Osteoblast (primary cell): Measurements from ENCODE around the gene SERPINA1. TPM values are rescaled to one million over a fixed set of nuclear protein-coding genes. Genes with fewer than 3 reads are reported as not detected.

Experiments used
- DNase-seq: peaks from one replicate; pipeline ENCODE4 v3.0.0; 2011; ENCODE audit warnings: low spot score, mixed read lengths; ENCODE audit not compliant: insufficient read length; ENCODE audit errors: missing footprints
- H2AFZ ChIP-seq: 2 replicates; pipeline ENCODE4 v1.6.0; 2011; ENCODE audit warnings: mild to moderate bottlenecking, low read length
- H3K27ac ChIP-seq: 2 replicates; pipeline ENCODE4 v1.5.1; 2011; ENCODE audit warnings: mild to moderate bottlenecking, low read depth, low read length, moderate library complexity
- H3K27me3 ChIP-seq: 2 replicates; pipeline ENCODE4 v1.6.0; 2012; ENCODE audit warnings: mild to moderate bottlenecking, control low read depth, inconsistent platforms, low read length, moderate library complexity; ENCODE audit not compliant: insufficient read depth
- H3K36me3 ChIP-seq: 2 replicates; pipeline ENCODE4 v1.5.1; 2011; ENCODE audit warnings: mild to moderate bottlenecking, low read length, control low read depth, moderate library complexity; ENCODE audit not compliant: insufficient read depth
- H3K4me1 ChIP-seq: 2 replicates; pipeline ENCODE4 v1.5.1; 2011; ENCODE audit warnings: mild to moderate bottlenecking, low read length, control low read depth, moderate library complexity; ENCODE audit not compliant: insufficient read depth
- H3K4me2 ChIP-seq: 2 replicates; pipeline ENCODE4 v1.6.0; 2011; ENCODE audit warnings: mild to moderate bottlenecking, low read length; ENCODE audit not compliant: insufficient read depth
- H3K4me3 ChIP-seq: fragments of 200-600 bp; sonication (generic); 3 replicates; pipeline ENCODE4 v1.5.1; 2012; ENCODE audit warnings: mild to moderate bottlenecking, low read length, inconsistent platforms; ENCODE audit not compliant: insufficient read depth
- H3K79me2 ChIP-seq: 2 replicates; pipeline ENCODE4 v1.6.0; 2012; ENCODE audit warnings: mild to moderate bottlenecking, low read length, control low read depth, inconsistent platforms; ENCODE audit not compliant: insufficient read depth
- H3K9me3 ChIP-seq: 2 replicates; pipeline ENCODE4 v1.5.1; 2011; ENCODE audit warnings: low read depth, low read length, control low read depth
- H4K20me1 ChIP-seq: 2 replicates; pipeline ENCODE4 v1.6.0; 2012; ENCODE audit warnings: mild to moderate bottlenecking, low read length, control low read depth; ENCODE audit not compliant: insufficient read depth
- total RNA-seq: library from RNA; depleted of rRNA; stranded (reverse); fragments of >200 nt; gene quantifications from 2 replicates; pipeline ENCODE4 v1.2.3, GENCODE V29; 2012
- TF ChIP-seq, protein P1 (sequence below): IDR thresholded peaks from 2 replicates; pipeline ENCODE4 v1.5.1; 2011; ENCODE audit warnings: mild to moderate bottlenecking, low read depth, low read length, moderate library complexity; ENCODE audit errors: extremely low read depth

Gene SERPINA1
- total RNA-seq, 1 donor, result 1.4 TPM

GRCh38 chr14:94364037-94364436, 24.4 kb downstream of the SERPINA1 start:
- H3K36me3 ChIP-seq, result no peaks in the 10 kb centered on the region
- H3K4me1 ChIP-seq, result no peaks in the 10 kb centered on the region
- no peaks in the 10 kb centered on the region for H3K27me3 ChIP-seq
- H3K27ac ChIP-seq, result no peak overlapping the region
- H3K79me2 ChIP-seq, result no peaks in the 10 kb centered on the region
- H4K20me1 ChIP-seq, result no peaks in the 10 kb centered on the region
- TF ChIP-seq, protein P1, sequence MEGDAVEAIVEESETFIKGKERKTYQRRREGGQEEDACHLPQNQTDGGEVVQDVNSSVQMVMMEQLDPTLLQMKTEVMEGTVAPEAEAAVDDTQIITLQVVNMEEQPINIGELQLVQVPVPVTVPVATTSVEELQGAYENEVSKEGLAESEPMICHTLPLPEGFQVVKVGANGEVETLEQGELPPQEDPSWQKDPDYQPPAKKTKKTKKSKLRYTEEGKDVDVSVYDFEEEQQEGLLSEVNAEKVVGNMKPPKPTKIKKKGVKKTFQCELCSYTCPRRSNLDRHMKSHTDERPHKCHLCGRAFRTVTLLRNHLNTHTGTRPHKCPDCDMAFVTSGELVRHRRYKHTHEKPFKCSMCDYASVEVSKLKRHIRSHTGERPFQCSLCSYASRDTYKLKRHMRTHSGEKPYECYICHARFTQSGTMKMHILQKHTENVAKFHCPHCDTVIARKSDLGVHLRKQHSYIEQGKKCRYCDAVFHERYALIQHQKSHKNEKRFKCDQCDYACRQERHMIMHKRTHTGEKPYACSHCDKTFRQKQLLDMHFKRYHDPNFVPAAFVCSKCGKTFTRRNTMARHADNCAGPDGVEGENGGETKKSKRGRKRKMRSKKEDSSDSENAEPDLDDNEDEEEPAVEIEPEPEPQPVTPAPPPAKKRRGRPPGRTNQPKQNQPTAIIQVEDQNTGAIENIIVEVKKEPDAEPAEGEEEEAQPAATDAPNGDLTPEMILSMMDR, result no peak
- no peaks in the 10 kb centered on the region for H3K9me3 ChIP-seq
- no peak overlapping the region for H2AFZ ChIP-seq
- no peak overlapping the region for H3K4me2 ChIP-seq
- no peak for DNase-seq
- no peak overlapping the region for H3K4me3 ChIP-seq

DNA sequence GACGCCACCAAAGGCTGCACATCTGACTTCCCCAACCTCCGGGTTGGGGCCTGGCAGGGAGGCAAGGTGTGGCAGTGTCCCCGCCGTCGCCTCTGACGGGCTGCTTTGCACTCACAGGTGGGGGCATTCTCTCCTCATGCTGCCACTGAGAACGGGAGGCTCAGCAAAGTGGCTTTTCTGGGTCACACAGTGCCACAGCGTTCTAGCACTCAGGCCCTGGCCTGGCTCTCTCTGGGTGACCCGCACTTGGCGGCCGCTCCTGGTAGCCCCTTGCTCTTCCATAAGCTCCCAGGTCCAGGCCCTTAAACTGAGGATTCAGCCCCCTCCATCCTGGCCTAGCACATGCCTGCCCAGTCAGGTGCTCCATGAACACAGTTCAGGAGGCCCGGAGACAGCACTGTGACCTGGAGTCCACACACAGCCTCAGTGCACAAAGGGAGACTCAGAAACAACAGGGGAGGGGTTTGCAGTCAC, 25.2 kb downstream of the SERPINA1 start:
- Histone ChIP-seq H3K9me3 (no peaks in the 10 kb centered on the region), H3K79me2 (no peaks in the 10 kb centered on the region), H3K27me3 (no peaks in the 10 kb centered on the region), H3K36me3 (no peaks in the 10 kb centered on the region), H3K4me3 (no peak overlapping the region), H3K27ac (no peak overlapping the region), H3K4me2 (no peak overlapping the region), H3K4me1 (no peaks in the 10 kb centered on the region), H2AFZ (no peak overlapping the region), H4K20me1 (no peaks in the 10 kb centered on the region)
- TF ChIP-seq, protein P1, result no peak
- no peak for DNase-seq

DNA sequence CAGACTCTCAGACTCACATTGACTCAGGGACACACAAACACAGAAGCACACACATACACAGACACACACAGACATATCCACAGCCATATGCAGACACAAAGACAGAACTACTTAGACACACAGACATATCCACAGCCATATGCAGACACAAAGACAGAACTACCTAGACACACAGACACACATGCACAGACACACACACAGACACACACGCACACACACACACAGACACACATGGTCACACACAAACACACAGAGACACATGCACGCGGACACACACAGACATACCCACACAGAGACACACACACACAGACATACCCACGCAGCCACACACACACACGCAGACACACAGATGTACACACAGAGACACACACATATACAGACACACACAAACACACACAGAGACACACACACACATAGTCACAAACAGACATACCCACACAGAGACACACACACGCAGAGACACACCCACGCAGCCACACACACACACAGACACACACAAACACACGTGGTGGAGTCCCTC, 25.7 kb downstream of the SERPINA1 start:
- Histone ChIP-seq H3K4me3 (no peak overlapping the region), H2AFZ (no peak overlapping the region), H3K4me2 (no peak overlapping the region)

DNA sequence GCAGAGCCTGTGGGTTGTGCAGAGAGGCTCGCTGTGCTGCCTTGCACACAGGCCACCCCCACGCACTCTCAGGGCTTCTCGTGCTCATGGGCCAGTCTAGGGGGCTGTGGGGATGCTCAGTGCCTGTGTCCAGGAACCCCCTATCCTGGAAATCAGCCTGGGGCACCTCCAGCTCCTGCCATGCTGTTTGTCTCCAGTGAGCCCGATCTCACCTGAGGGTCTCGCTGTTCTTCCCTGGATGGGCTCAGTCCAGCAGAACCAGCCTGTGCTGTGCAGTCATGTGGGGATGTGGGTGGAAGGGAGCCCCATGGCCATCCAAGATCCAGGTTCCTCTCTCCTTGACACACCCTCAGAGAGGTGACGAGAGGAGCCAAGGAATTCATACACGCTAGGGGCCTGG, 26.7 kb downstream of the SERPINA1 start:
- no peaks in the 10 kb centered on the region for H3K36me3 ChIP-seq
- H3K4me1 ChIP-seq, result no peaks in the 10 kb centered on the region
- no peak overlapping the region for H3K4me2 ChIP-seq
- TF ChIP-seq, protein P1, result no peak
- no peaks in the 10 kb centered on the region for H4K20me1 ChIP-seq
- H3K79me2 ChIP-seq, result no peaks in the 10 kb centered on the region
- DNase-seq, result no peak
- H2AFZ ChIP-seq, result no peak overlapping the region
- no peak overlapping the region for H3K4me3 ChIP-seq
- H3K9me3 ChIP-seq, result no peaks in the 10 kb centered on the region
- H3K27ac ChIP-seq, result no peak overlapping the region
- no peaks in the 10 kb centered on the region for H3K27me3 ChIP-seq

More for the DNA sequence above, 25.7 kb downstream of the SERPINA1 start:
- no peaks in the 10 kb centered on the region for H3K36me3 ChIP-seq
- no peaks in the 10 kb centered on the region for H3K79me2 ChIP-seq
- no peak for DNase-seq
- TF ChIP-seq, protein P1, result no peak
- H3K27ac ChIP-seq, result no peak overlapping the region
- no peaks in the 10 kb centered on the region for H3K9me3 ChIP-seq
- H3K27me3 ChIP-seq, result no peaks in the 10 kb centered on the region
- no peaks in the 10 kb centered on the region for H4K20me1 ChIP-seq
- H3K4me1 ChIP-seq, result no peaks in the 10 kb centered on the region
